NCI-H2196 (cell line): Measurements from ENCODE around the gene FYN.

Source experiments
- DNase-seq: peaks from one replicate; lab custom pipeline; 2025; ENCODE audit not compliant: unreplicated experiment; lab: John Stamatoyannopoulos, UW

Gene FYN

DNA sequence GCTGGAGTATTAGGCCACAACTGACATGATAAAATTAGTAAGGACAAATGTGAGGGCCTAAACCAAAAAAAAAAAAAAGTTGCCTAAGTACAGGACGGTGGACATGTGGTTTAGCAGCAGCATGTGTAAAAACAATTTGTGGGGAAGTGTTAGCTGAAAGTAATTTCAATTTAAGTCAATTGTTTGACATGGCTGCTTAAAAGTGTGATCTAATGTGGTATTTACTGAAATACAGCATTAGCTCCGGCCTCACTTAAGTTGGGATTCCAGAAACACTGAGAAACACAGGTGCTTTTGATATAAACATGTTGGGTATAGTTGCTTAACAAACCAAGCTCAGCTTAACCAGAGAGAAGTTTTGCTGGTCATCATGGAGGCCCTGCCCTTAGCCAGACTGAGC, 119.7 kb downstream of the FYN start:
- DNase-seq = no peak

DNA sequence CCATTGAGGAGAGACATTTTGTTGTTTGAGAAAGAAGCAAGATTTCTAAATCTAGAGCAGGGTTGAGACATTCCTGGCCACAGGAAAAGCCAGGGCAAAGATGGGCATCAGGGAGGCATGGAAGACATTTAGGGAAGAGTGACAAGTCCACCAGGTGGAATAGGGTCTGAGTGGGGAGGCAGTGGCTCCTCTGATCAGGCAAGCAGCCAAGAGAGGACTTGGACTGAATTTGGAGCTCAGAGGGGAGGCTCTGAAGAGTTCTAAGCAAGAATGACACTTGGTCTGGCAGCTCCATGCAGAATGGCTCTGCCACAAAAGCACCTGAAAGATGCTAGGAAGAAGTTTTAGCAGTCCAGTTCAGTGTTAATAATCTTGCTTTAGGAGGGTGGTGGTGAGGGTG, 120.8 kb downstream of the FYN start:
- no peak for DNase-seq

DNA sequence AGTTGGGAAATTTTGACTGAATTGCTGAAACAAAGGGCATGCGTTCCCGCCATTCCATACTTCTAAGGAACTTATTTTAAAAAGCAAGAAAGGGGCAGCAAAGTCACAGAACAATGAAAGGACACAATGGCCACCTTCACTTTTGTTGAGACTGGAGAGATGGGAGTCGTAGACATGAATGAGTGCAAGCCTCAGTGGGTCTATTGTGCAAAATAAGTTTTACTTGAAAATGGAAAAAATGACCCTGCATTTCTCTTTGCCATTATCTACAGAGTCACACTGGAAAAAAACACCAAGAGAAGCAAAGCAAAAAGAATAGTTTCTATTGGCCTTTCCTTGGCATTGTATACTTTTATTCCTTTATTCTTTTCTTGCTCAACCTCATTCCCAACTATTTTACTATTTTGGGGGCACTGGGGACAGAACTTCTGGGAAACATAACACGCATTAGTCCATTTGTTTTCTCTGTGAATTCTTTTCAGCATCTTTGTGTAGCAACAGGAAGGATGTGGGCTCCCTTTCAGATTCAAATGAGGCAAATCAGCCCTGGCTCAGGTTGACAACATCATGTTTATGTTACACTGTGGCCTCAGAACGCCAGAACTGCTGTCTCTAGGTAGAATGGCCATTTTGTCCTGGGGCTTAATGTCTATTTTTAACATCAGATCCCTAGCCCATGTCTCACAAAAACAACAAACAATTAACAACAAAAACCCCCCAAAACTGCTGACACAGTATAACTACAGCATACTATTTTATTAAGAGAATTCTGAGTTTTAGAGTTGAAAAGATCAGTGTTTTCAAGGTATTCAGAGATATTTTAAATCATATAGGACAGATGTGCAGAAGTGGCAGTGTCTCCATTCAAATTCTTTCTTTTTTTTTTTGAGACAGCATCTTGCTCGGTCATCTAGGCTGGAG, 122.2 kb downstream of the FYN start:
- no peak for DNase-seq

DNA sequence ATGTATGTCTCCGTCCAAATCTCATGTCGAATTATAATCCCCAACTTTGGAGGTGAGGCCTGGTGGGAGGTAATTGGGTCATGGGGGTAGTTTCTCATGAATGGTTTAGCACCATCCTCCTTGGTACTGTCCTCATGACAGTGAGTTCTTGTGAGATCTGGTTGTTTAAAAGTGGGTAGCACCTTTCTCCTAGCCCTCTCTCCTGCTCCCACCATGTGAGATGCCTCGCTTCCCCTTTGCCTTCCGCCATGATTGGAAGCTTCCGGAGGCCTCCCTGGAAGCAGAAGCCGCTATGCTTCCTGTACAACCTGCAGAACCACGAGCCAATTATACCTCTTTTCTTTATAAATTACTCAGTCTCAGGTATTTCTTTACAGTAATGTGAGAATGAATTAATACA, 123.1 kb downstream of the FYN start:
- DNase-seq = no peak

DNA sequence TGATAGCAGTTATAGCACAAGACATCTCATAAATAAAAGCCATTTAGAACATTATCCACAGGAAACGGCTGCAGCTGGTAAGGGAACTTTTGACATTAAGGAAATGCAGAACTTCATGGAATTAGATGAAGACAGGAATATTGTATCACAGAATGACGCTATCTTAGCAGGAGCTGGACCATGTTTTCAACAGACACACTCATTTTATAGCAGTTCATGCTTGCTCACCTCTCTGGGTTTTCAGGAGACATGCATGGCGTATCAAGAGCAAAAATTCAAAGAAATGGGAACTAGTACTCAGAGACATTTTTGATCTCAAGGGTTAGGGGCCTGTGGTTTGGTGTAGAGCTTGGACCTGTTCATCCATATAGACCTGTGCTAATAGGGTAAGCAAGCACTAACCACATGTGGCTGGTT, 125.0 kb downstream of the FYN start:
- DNase-seq = no peak

DNA sequence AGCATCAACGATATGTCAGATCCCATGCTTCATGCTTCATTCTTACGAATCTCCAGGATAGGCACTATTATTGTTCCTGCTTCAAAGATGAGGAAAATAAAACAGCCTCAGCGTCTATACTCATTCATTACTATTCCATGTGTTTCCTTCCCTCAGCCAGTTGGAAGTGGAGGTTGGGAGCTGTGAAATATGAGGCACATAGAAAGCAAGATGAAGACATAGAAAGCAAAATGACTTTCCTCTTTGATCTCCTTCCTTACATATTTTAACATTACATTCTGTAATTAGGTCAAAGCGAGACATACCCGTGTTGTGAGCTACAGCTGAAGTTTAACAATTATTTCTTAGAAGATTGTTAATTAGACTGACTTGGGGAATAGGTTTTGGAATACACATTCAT, 125.4 kb downstream of the FYN start:
- no peak for DNase-seq

DNA sequence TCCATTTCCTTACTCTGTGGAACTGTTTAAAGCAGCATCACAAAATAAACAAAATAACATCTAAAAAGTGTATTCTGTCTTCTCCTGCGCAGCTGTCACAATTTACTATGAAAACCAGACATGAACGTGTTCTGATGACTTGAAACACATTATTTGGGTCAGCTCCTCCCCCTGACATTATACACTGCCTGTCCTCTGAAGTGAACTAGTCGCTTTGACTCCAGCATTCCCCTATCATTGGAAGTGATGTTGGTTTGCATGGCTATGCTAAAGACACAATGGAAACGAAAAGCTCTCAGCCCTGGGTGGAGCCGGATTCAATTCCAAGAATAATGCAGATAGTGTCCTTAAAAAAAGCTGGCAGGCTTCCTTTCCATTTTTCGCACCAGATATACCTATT, 125.9 kb downstream of the FYN start:
- DNase-seq = no peak

DNA sequence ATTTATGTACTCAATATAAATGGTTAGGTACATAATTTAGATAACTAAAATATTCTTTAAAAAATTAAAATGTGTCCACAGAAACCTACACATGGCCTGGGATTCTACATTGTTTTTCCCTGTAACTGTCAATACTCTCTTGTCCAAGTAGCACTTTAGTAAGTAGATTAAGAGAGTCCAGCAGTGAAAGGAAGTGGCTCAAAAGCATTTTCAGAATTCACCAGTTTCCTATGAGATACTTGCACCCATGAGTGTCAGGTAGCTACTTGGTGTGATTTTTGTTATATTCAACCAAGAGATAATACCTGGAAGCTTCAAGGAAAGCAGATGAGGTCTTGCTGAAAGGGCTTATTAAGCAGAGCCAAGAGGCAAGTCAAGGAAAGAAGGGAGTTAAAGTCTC, 126.3 kb downstream of the FYN start:
- no peak for DNase-seq

DNA sequence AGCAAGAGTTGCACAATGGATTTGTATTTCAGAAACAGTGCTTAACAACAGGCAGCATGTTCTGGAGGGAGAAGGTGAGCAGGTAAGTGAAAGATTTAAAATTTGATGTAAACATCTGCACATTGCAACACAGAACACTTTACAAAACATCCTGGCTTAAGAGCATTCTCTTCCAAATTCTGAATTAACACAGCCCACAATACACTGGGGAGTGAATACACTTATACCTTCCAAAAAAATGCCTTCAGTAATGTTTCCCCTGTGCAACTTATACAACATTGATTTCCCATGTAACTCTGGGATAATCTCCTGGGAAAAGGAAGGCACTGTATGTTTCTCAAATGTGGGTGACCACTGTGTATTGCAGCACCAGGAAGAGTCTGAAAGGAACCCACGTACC, 127.6 kb downstream of the FYN start:
- no peak for DNase-seq

DNA sequence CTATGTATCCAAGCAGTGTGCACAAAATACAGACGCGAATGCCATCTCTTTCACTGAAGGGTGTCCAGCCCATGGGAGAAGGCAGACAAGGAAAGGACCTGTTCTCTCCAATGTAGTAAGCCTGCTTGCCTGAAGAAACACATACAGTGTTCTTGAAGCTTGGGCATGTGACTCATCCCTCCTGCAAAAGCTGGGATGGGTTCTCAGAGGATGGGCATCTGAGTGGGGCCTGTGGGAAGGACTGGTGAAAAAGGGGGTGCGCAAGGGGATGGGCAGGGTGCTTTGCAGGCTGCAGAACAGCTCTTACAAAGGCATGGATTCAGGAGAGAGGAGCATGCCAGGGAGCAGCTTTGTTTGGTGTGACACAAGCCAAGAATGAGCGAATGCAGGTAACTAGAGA, 128.1 kb downstream of the FYN start:
- no peak for DNase-seq

DNA sequence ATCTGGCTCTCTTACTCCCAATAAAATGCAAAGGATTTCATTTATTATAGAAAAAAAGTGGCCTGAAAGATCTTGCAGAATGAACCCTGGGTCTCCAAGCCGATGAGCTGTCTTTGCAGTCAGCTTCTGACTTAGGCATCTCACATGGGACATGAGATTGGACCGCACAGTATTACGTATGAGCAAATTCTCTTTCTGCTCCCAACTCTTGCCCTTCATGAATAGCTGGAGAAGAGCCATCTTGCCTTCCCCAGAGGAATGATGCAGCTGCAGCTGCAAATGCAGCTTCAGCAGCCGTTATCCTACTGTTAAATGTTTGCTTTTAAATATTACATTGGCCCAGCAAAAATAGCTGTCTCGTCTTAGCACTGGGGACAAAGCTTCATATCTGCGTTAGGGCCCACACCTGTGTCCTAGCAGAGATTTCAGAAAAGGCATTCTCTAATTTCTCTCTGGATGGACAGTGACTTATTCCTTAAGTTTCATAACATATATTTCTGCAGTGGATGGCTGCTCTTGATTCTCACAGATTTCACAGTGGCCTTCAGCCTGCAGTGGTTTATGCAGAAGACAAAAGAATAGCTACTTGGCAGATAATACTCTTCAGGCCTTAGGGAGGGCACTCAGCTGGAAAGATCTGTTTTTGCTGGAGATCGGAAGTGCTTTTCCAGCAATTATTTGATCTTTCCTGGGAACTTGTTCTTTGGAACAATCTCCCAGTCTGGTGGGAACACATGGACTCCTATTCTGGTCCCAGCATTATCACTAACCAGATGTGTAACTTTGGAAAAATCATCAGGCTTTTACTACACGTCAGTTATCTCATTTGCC, 129.2 kb downstream of the FYN start:
- DNase-seq = no peak

DNA sequence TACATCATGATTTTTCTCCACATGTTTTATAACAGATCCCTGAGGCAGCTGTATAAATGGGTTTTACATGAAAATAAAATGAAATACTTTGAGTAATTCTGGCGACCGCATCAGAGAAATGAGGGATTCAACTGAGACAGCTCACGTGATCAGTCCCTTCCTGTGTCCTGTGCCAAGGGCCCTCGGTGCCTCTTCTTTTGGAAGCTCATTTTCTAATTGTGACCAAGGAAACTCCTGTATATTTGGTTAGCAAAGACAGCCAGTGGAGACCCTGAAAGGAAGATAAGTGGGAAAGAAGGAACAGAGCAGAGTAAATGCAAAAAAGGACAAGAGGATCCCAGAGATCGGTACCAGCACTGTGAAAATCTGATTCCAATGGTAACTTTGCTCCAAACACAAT, 129.9 kb downstream of the FYN start:
- no peak for DNase-seq

DNA sequence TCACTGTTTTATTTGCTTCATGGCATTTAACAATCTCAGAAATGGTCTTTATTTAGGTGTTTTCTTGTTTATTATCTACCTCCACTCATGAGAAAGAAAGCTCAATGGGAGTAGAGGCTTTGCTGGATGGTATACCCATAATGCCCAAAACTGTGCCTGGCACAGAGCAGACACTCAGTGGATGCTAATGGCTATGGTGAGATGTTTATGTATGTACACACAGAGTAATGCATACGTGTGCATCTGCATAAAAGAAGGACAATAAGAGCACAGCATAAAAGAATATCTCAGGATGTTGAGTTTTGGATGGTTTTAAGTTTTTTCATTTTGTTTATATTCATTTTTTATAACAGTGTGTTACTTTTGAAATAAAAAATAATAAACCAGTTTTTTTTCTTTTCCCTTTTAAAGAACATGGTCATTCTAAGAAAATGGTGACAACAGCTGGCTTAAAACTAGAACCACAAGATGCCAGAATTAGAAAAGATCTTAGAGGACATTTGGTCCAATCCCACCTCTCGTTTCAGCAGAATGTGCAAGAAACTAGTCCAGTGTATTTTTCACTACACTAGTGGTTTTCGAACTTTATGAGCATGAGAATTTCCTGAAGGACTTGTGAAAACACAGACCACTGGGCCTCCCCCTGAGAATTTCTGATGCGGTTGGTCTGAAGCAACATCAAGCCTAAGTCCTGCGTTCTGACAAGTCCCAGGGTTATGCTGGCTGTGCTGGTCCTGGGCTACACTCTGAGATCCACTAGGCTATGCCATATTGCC, 131.9 kb downstream of the FYN start:
- no peak for DNase-seq

DNA sequence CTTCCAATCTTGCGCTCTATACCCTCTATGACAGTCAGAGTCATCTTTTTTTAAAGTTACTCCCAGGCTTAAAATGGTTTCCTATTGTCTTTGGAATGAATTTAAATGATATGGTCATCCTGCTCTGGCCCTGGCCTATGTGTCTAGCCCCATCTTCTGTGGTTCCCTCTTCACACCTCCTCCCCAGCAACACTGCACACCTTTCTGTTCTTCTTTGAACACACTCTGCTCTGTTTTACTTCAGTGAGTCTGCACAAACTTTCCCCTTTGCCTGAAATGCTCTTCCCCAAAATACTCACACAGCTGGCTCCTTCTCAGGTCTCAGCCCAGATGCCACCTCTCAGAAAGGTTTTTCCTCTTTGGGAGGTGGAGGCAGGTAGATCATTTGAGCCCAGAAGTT, 132.7 kb downstream of the FYN start:
- DNase-seq = no peak

DNA sequence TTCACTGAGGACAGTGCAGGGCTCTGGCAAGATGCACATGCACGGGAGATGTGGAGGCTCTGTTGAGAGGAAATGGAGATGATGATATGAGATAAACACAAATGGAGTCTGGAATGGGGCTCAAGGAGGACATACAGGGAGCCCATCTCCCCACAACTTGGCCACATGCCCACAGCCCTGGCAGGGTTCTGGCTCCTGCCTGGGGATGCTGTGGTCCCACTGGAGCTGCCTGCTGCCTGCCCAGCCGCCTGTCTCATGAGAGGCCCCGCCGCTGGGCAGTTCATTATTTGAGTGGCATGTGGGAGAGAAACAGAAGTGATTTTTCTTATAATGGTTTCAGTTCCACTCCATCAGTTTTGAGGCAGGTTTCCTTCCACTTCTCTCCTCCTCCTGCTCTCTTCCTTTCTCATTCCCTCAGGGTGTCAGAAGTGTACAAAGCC, 134.0 kb downstream of the FYN start:
- DNase-seq = no peak

DNA sequence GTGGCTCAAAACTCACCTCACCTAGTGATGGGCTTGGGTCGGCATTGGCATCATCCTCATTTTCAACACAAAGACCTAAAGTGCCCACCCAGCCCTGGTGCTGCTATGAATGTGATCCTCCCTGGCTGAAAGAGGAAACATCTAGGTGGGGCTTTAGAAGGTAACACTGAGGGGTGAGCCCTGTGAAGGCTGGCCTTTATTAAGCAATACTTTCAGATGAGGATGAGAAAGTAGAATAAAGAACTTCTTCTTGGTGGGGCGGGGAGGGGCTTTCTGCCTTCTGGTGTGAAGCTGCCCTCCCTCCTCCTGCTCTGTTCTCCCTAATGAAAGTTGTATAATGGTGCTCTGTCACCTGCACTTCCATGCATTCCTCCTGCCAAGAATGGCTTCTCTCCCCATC, 134.6 kb downstream of the FYN start:
- no peak for DNase-seq

DNA sequence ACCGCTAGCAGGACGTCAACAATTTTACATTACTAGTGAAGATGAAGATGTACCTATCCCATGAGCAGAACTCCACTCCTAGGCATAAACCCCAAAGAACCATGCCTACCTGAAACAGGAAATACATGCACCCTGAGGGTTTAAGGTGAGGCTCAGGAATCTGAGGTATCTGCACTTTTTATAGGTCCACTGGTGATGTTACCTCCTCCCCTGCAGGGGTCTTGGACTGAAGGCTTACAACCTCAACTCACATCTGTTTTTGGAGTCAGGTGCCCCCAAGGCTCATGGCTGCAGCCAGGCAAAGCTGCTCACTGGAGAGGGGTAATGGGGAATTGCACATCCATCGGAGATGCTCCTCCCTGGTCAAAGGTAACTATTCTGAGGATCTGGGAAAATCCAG, 135.1 kb downstream of the FYN start:
- no peak for DNase-seq

DNA sequence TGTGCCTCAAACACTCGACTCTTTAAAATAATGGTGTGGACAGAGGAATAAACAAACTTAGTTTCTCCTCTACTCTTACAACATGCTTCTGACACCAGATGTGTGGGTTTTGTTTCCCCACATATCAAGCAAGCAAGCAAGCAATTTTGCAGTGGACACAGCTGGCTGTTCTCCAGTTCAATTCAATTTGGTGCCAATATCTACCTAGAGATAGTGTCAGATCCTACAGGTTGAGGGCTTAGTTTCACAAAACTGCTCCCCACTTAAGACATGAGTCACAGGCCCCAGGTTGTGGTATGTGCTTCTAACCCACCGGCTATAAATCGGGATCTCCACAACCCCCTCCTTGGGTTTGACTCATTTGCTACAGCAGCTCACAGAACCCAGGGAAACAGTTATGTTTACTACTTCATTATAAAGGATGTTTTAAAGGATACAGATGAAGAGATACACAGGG, 136.2 kb downstream of the FYN start:
- no peak for DNase-seq

DNA sequence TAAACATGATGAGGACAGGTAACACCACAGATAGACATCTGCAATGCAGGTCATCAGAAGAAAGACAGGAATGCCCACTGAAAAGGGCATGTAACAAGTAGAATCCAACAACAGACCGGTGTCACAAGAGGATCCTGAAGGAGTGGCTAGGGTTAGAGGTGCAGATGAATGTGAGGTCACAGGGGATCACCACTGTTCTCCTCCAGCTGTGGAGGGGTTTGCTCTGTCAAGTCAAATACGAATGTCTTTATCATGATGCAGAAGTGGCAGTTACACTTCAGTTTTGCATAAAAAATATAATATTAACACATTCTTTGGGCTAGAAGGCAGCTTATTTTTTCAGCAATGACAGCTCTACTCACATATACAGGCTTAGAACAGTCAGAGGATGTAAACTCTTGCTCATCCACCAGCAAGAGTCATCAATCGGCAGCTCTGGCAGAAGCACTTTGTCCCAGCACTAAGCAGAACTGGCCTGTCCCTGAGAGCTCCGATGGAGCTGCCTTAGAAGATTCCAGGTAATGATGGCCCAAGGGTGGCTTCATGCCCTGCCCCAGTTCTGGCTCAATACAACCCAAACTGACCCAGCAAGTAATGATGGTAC, 137.1 kb downstream of the FYN start:
- DNase-seq = no peak

DNA sequence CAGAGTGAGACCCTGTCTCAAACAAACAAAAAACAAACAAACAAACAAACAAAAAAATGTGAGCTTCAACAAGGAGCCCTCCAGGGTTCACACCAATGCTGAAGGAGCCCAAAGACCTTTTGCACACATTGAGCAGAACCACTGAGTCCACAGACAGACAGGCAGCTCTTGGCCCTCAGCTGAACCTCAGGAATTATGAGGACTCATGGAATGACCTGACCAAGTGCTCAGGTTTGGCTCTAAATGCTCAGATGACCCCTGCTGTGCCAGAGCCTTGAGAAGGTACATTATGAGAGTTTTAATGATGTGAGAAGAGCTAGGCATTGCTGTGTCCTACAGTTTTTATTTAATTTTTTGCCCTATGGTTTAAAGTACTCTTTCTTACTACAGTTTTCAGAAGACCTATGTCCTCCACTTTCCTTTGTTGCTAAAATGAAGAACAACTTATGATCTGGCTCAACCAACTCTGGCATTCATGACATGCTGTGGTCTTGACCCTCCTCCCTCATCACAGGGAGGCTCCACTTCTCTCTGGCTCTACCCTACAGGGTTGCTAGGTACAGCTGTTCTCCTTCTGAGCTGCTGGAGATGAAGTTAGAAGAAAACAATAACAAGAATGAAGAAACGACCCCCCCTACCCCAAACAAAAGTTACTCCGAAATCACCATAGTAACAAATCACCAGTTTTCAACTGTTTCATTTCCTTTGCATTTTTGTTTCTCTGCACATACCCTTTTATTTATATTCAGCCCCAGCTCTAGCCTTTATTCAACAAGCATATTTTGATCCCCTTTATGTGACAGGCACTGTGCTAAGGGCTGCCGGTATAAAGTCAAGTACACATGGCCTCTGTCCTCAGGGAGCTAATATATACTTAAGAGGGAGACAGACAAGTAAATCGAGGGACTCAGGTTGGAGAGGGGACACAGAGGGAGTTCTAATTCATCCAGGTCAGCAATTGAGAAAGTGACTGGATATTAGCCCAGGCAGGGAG, 138.9 kb downstream of the FYN start:
- DNase-seq = no peak
